GM18505 (cell line): ENCODE results near the gene ARL15.

Experiments
- ATAC-seq: cut with Tn5 transposase; IDR thresholded peaks from one replicate; pipeline ENCODE4 v1.9.1; 2021; ENCODE audit not compliant: unreplicated experiment
- POLR2A ChIP-seq: IDR thresholded peaks from 4 replicates; pipeline ENCODE4 v1.6.1; 2011; ENCODE audit warnings: borderline replicate concordance; ENCODE audit not compliant: insufficient read depth, insufficient read length; ENCODE audit errors: extremely low read depth

Gene ARL15

GRCh38 chr5:54021431-54022164 lies 288.8 kb downstream of the ARL15 start:
- no peak for TF ChIP-seq POLR2A
- no peak for ATAC-seq

- no peak for TF ChIP-seq POLR2A
- ATAC-seq, result no peak
These were observed 291.9 kb downstream of the ARL15 start for GRCh38 chr5:54018438-54018837.

- ATAC-seq, result no peak
- no peak for TF ChIP-seq POLR2A
These were observed 292.8 kb downstream of the ARL15 start for GRCh38 chr5:54017580-54017979.

- TF ChIP-seq POLR2A, result no peak
- no peak for ATAC-seq
These were observed 296.7 kb downstream of the ARL15 start for GRCh38 chr5:54013556-54014194.

GRCh38 chr5:54009828-54010227 lies 300.5 kb downstream of the ARL15 start:
- no peak for ATAC-seq
- TF ChIP-seq POLR2A, result no peak

- ATAC-seq, result no peak
- no peak for TF ChIP-seq POLR2A
These were observed 301.0 kb downstream of the ARL15 start for GRCh38 chr5:54009357-54009756.

- no peak for ATAC-seq
These were observed 302.3 kb downstream of the ARL15 start for GRCh38 chr5:54007827-54008777.

GRCh38 chr5:54004697-54005096 lies 305.7 kb downstream of the ARL15 start:
- no peak for ATAC-seq
- no peak for TF ChIP-seq POLR2A

More at GRCh38 chr5:54007827-54008777, 302.3 kb downstream of the ARL15 start:
- TF ChIP-seq POLR2A, result no peak

GRCh38 chr5:54002779-54003178 lies 307.6 kb downstream of the ARL15 start:
- no peak for TF ChIP-seq POLR2A
- ATAC-seq, result no peak

GRCh38 chr5:54001976-54002775 lies 308.2 kb downstream of the ARL15 start:
- no peak for TF ChIP-seq POLR2A
- no peak for ATAC-seq

- TF ChIP-seq POLR2A, result no peak
- ATAC-seq, result no peak
These were observed 310.4 kb downstream of the ARL15 start for GRCh38 chr5:54000011-54000410.

GRCh38 chr5:53997736-53998627 lies 312.4 kb downstream of the ARL15 start:
- TF ChIP-seq POLR2A, result no peak
- no peak for ATAC-seq

- no peak for TF ChIP-seq POLR2A
- ATAC-seq, result no peak
These were observed 314.4 kb downstream of the ARL15 start for GRCh38 chr5:53996008-53996407.

GRCh38 chr5:53994148-53994547 lies 316.2 kb downstream of the ARL15 start:
- TF ChIP-seq POLR2A, result no peak
- ATAC-seq, result no peak
